ENCODE measurements around the gene ANKLE2.

DNA sequence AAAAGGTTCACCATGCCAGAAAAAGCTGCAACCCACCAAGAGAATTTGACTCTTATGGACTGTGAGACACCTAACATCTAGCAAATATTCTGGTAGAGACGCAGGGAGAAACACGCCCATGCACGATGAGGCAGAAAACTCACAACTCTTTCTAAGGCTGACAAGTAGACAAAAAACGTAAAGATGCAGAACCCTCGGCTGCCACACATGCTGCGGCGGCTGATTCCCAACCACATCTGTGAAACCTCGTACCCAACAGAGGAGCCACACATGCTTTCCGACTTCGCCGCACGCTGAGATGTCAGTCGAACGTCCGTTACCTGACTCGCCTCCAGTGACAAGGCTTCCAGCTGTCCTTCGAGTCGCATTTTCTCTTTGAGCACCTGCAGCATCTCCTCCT, 45.2 kb upstream of the ANKLE2 start:
- TF ChIP-seq, protein P1, sequence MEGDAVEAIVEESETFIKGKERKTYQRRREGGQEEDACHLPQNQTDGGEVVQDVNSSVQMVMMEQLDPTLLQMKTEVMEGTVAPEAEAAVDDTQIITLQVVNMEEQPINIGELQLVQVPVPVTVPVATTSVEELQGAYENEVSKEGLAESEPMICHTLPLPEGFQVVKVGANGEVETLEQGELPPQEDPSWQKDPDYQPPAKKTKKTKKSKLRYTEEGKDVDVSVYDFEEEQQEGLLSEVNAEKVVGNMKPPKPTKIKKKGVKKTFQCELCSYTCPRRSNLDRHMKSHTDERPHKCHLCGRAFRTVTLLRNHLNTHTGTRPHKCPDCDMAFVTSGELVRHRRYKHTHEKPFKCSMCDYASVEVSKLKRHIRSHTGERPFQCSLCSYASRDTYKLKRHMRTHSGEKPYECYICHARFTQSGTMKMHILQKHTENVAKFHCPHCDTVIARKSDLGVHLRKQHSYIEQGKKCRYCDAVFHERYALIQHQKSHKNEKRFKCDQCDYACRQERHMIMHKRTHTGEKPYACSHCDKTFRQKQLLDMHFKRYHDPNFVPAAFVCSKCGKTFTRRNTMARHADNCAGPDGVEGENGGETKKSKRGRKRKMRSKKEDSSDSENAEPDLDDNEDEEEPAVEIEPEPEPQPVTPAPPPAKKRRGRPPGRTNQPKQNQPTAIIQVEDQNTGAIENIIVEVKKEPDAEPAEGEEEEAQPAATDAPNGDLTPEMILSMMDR (IDR thresholded peaks at IDR 0.05) = no peak
- TF ChIP-seq POLR2A (IDR thresholded peaks at IDR 0.05) = no peak

Measured in breast epithelium (tissue), 3 donors.